GM21528 (cell line): Measurements from ENCODE around the gene TM2D3.
"Not testable (repeated sequence)": the region's sequence is repeated elsewhere in the genome, so short reads cannot be mapped to it uniquely, and the experiment has no call there.

Source experiments
- ATAC-seq: cut with Tn5 transposase; IDR thresholded peaks from one replicate; pipeline ENCODE4 v1.9.1; 2021; ENCODE audit warnings: mild to moderate bottlenecking, moderate library complexity; ENCODE audit not compliant: unreplicated experiment, low FRiP score

Gene TM2D3

GRCh38 chr15:101657968-101658784, 6.0 kb upstream of the TM2D3 start:
- no peak for ATAC-seq

GRCh38 chr15:101657171-101657570, 5.0 kb upstream of the TM2D3 start:
- no peak for ATAC-seq

GRCh38 chr15:101654624-101655337, 2.6 kb upstream of the TM2D3 start:
- ATAC-seq, result not testable (repeated sequence)

- no peak for ATAC-seq
Measured at GRCh38 chr15:101654171-101654570, 2.0 kb upstream of the TM2D3 start.

GRCh38 chr15:101652786-101653430, 727 bp upstream of the TM2D3 start:
- ATAC-seq, result no peak

GRCh38 chr15:101651554-101652097, 555 bp downstream of the TM2D3 start:
- peak; percentile 59 for ATAC-seq

GRCh38 chr15:101650145-101650544, 2.0 kb downstream of the TM2D3 start:
- no peak for ATAC-seq

- no peak for ATAC-seq
Measured at GRCh38 chr15:101648356-101648755, 3.8 kb downstream of the TM2D3 start.

GRCh38 chr15:101647251-101647650, 4.9 kb downstream of the TM2D3 start:
- ATAC-seq, result no peak

- ATAC-seq, result no peak
Measured at GRCh38 chr15:101646672-101647071, 5.5 kb downstream of the TM2D3 start.

- ATAC-seq, result no peak
Measured at GRCh38 chr15:101642361-101642760, 9.8 kb downstream of the TM2D3 start.

GRCh38 chr15:101641894-101642293, 10.3 kb downstream of the TM2D3 start:
- ATAC-seq, result peak; percentile 43

GRCh38 chr15:101641129-101641764, 10.9 kb downstream of the TM2D3 start:
- ATAC-seq, result peak; percentile 62

GRCh38 chr15:101639667-101640066, 12.5 kb downstream of the TM2D3 start:
- ATAC-seq, result no peak

GRCh38 chr15:101637919-101638318, 14.3 kb downstream of the TM2D3 start:
- ATAC-seq, result no peak

- no peak for ATAC-seq
Measured at GRCh38 chr15:101637516-101637915, 14.7 kb downstream of the TM2D3 start.

- ATAC-seq, result no peak
Measured at GRCh38 chr15:101637038-101637437, 15.1 kb downstream of the TM2D3 start.

GRCh38 chr15:101635944-101636727, 16.0 kb downstream of the TM2D3 start:
- no peak for ATAC-seq

- no peak for ATAC-seq
Measured at GRCh38 chr15:101633356-101633755, 18.8 kb downstream of the TM2D3 start.

GRCh38 chr15:101626729-101627128, 25.5 kb downstream of the TM2D3 start:
- ATAC-seq, result not testable (repeated sequence)
